HEK293 (cell line): ENCODE measurements around the gene TRMT61A.

Experiments
- CTCF ChIA-PET: fragments of 350-600 bp; formaldehyde crosslinking; extraction: SDS; loops from one replicate; lab custom pipeline; 2021; ENCODE audit warnings: antibody characterized with exemption; lab: Yijun Ruan, JAX
- POLR2A ChIA-PET: fragments of 300-600 bp; formaldehyde crosslinking; extraction: SDS; loops from one replicate; lab custom pipeline; 2020; ENCODE audit warnings: antibody characterized with exemption, inconsistent platforms; lab: Yijun Ruan, JAX
- H3K27ac ChIP-seq: fragments of 200-500 bp; sonication (Bioruptor generic); 2 replicates; pipeline ENCODE4 v1.5.1; 2014; ENCODE audit warnings: low read depth, low read length, control low read depth, inconsistent platforms; ENCODE audit errors: extremely low read depth
- H3K36me3 ChIP-seq, 2 experiments: fragments of 200-500 bp in 1 of 2; sonication (Bioruptor generic) in 1 of 2; 1 replicate in 1 of 2; 2 replicates in 1 of 2; pipeline ENCODE4 v1.5.1; 2014 to 2017; ENCODE audit warnings: inconsistent platforms in 2 of 2, low read length in 2 of 2; ENCODE audit not compliant: control insufficient read depth in 2 of 2, insufficient read depth in 1 of 2
- H3K4me1 ChIP-seq: fragments of 200-500 bp; sonication (Bioruptor generic); 2 replicates; pipeline ENCODE4 v1.5.1; 2014; ENCODE audit warnings: mild to moderate bottlenecking, low read length, inconsistent platforms; ENCODE audit not compliant: control insufficient read depth, insufficient read depth
- H3K4me3 ChIP-seq: 2 replicates; pipeline ENCODE4 v1.5.1; 2011; ENCODE audit warnings: low read depth, mild to moderate bottlenecking, control low read depth, low read length, moderate library complexity
- H3K9me3 ChIP-seq: fragments of 200-500 bp; sonication (Bioruptor generic); 2 replicates; pipeline ENCODE4 v1.5.1; 2014; ENCODE audit warnings: low read depth, low read length, inconsistent platforms; ENCODE audit not compliant: control insufficient read depth, insufficient read depth
- CTCF ChIP-seq: fragments of 450-650 bp; formaldehyde crosslinking; IDR thresholded peaks from 2 replicates; pipeline ENCODE4 v1.5.1; 2016; ENCODE audit warnings: missing biosample characterization, missing genetic modification characterization
- HOXA7 ChIP-seq: sonication (generic); formaldehyde crosslinking; IDR thresholded peaks from 2 replicates; pipeline ENCODE4 v1.8.1; 2022; ENCODE audit warnings: missing genetic modification reagents, borderline replicate concordance
- KLF16 ChIP-seq: fragments of 450-650 bp; formaldehyde crosslinking; IDR thresholded peaks from 2 replicates; pipeline ENCODE4 v1.5.1; 2017; ENCODE audit warnings: missing biosample characterization, missing genetic modification characterization
- KLF17 ChIP-seq: fragments of 450-650 bp; formaldehyde crosslinking; IDR thresholded peaks from 2 replicates; pipeline ENCODE4 v1.5.1; 2016; ENCODE audit warnings: missing biosample characterization, missing genetic modification characterization
- OVOL3 ChIP-seq: fragments of 450-650 bp; formaldehyde crosslinking; IDR thresholded peaks from 2 replicates; pipeline ENCODE4 v1.5.1; 2016; ENCODE audit warnings: missing biosample characterization, missing genetic modification characterization
- REPIN1 ChIP-seq: fragments of 450-650 bp; formaldehyde crosslinking; IDR thresholded peaks from 2 replicates; pipeline ENCODE4 v1.5.1; 2017; ENCODE audit warnings: missing biosample characterization, missing genetic modification characterization, low read depth
- SETDB1 ChIP-seq: IDR thresholded peaks from one replicate; pipeline ENCODE4 v1.6.1; 2017; ENCODE audit warnings: mild to moderate bottlenecking, low read length, moderate library complexity, mixed read lengths; ENCODE audit not compliant: insufficient read length
- SP2 ChIP-seq: fragments of 450-650 bp; formaldehyde crosslinking; IDR thresholded peaks from 2 replicates; pipeline ENCODE4 v1.5.1; 2016; ENCODE audit warnings: missing biosample characterization, missing genetic modification characterization
- SP7 ChIP-seq: fragments of 450-650 bp; formaldehyde crosslinking; IDR thresholded peaks from 2 replicates; pipeline ENCODE4 v1.5.1; 2016; ENCODE audit warnings: missing biosample characterization, missing genetic modification characterization
- WT1 ChIP-seq: fragments of 450-650 bp; formaldehyde crosslinking; IDR thresholded peaks from 2 replicates; pipeline ENCODE4 v1.5.1; 2016; ENCODE audit warnings: missing biosample characterization, missing genetic modification characterization
- ZBTB1 ChIP-seq: fragments of 450-650 bp; formaldehyde crosslinking; IDR thresholded peaks from 2 replicates; pipeline ENCODE4 v1.5.1; 2016; ENCODE audit warnings: missing biosample characterization, missing genetic modification characterization
- ZBTB10 ChIP-seq: fragments of 450-650 bp; formaldehyde crosslinking; IDR thresholded peaks from 2 replicates; pipeline ENCODE4 v1.5.1; 2016; ENCODE audit warnings: missing biosample characterization, missing genetic modification characterization
- ZEB2 ChIP-seq: fragments of 450-650 bp; formaldehyde crosslinking; IDR thresholded peaks from 2 replicates; pipeline ENCODE4 v1.5.1; 2016; ENCODE audit warnings: missing biosample characterization, missing genetic modification characterization
- ZNF112 ChIP-seq: fragments of 450-650 bp; formaldehyde crosslinking; IDR thresholded peaks from 2 replicates; pipeline ENCODE4 v1.5.0; 2017; ENCODE audit warnings: missing biosample characterization, missing genetic modification characterization
- ZNF121 ChIP-seq: fragments of 450-650 bp; formaldehyde crosslinking; IDR thresholded peaks from 2 replicates; pipeline ENCODE4 v1.5.1; 2016; ENCODE audit warnings: missing biosample characterization, missing genetic modification characterization
- ZNF274 ChIP-seq, 2 experiments: fragments of 200-500 bp in 1 of 2; fragments of 450-650 bp in 1 of 2; sonication (Bioruptor generic) in 1 of 2; formaldehyde crosslinking in 1 of 2; IDR thresholded peaks; 2 replicates each; pipeline versions ENCODE4 v1.5.1 to v1.6.1; 2014 to 2016; ENCODE audit warnings: borderline replicate concordance in 1 of 2, inconsistent platforms in 1 of 2, low read length in 1 of 2, missing biosample characterization in 1 of 2, missing genetic modification characterization in 1 of 2
- ZNF341 ChIP-seq: fragments of 450-650 bp; formaldehyde crosslinking; IDR thresholded peaks from 2 replicates; pipeline ENCODE4; 2016; ENCODE audit warnings: low read depth, missing biosample characterization, missing genetic modification characterization
- ZNF473 ChIP-seq: fragments of 450-650 bp; formaldehyde crosslinking; IDR thresholded peaks from 2 replicates; pipeline ENCODE4 v1.5.1; 2017; ENCODE audit warnings: missing biosample characterization, missing genetic modification characterization
- ZNF561 ChIP-seq: fragments of 450-650 bp; IDR thresholded peaks from 2 replicates; pipeline ENCODE4 v1.5.1; 2018; ENCODE audit warnings: missing biosample characterization, missing genetic modification characterization, borderline replicate concordance
- ZNF654 ChIP-seq: fragments of 450-650 bp; formaldehyde crosslinking; IDR thresholded peaks from 2 replicates; pipeline ENCODE4 v1.5.1; 2016; ENCODE audit warnings: low read depth, missing biosample characterization, missing genetic modification characterization
- ZNF660 ChIP-seq: fragments of 450-650 bp; IDR thresholded peaks from 2 replicates; pipeline ENCODE4 v1.5.1; 2018; ENCODE audit warnings: missing biosample characterization, mild to moderate bottlenecking, missing genetic modification characterization
- ZNF76 ChIP-seq: fragments of 450-650 bp; formaldehyde crosslinking; IDR thresholded peaks from 2 replicates; pipeline ENCODE4; 2016; ENCODE audit warnings: low read depth, missing biosample characterization, missing genetic modification characterization, borderline replicate concordance
- ZNF785 ChIP-seq: fragments of 450-650 bp; formaldehyde crosslinking; IDR thresholded peaks from 2 replicates; pipeline ENCODE4 v1.5.1; 2016; ENCODE audit warnings: missing biosample characterization, missing genetic modification characterization
- ZNF830 ChIP-seq: fragments of 450-650 bp; IDR thresholded peaks from 2 replicates; pipeline ENCODE4 v1.5.0; 2018; ENCODE audit warnings: missing biosample characterization, missing genetic modification characterization, low read depth, mild to moderate bottlenecking, moderate library complexity
- ZNF843 ChIP-seq: fragments of 450-650 bp; formaldehyde crosslinking; IDR thresholded peaks from 2 replicates; pipeline ENCODE4 v1.5.1; 2016; ENCODE audit warnings: missing biosample characterization, missing genetic modification characterization

Gene TRMT61A

GRCh38 chr14:103563226-103563620 lies 34.2 kb downstream of the TRMT61A start (continued):
- 0 out of 2 replicates have a peak, but pooled peaks have one; percentile 1 for TF ChIP-seq CTCF (tag by site-specific recombination)
- TF ChIP-seq ZBTB10 (tag by site-specific recombination) = no peak
- TF ChIP-seq OVOL3 (tag by site-specific recombination) = no peak
- TF ChIP-seq ZNF121 (tag by site-specific recombination) = no peak
- no peak for TF ChIP-seq ZNF843 (tag by site-specific recombination)
- no peak for TF ChIP-seq HOXA7 (CRISPR knock-in tag)
- 0 out of 2 replicates have a peak, but pooled peaks have one; percentile 1 for TF ChIP-seq SP2 (tag by site-specific recombination)
- 0 out of 2 replicates have a peak, but pooled peaks have one; percentile 12 for TF ChIP-seq ZEB2 (tag by site-specific recombination)
- 0 out of 2 replicates have a peak, but pooled peaks have one; percentile 6 for TF ChIP-seq KLF17
- peak; percentile 1; the same call in 1 of the 2 replicates for TF ChIP-seq KLF16 (tag by site-specific recombination)
- TF ChIP-seq, all 188 proteins: peak for 8

DNA sequence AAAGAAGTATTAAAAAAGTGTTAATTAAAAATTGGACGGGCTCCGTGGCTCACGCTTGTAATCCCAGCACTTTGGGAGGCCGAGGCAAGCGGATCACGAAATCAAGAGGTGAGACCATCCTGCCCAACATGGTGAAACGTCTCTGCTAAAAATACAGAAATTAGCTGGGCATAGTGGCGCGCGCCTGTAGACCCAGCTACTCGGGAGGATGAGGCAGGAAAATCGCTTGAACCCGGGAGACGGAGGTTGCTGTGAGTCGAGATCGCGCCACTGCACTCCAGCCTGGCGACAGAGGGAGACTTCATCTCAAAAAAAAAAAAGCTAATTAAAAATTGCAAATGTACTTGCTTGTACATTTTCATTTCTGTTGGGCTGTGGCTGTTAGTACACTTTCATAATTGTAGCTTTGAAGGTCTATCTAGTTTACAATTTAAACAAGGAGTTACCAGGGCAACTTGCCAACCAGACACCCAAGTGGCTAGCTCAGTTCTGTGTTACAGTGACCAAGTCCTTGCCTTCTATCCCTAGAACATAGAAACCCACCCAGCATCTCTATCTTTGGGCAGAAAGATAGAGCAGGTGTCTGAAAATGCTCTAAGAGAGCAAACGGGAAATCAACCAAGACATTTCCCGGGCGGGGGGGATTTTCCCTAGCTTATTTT lies 35.0 kb downstream of the TRMT61A start:
- Histone ChIP-seq H3K36me3 (peaks cover 12 to 19% of the 10 kb centered on the region in 2 experiments), H3K27ac (0 out of 2 replicates have a peak overlapping the region, but pooled peaks have one; percentile 96), H3K9me3 (no peaks in the 10 kb centered on the region), H3K4me1 (peaks cover 20% of the 10 kb centered on the region), H3K4me3 (peak overlapping the region; percentile 100)
- ChIA-PET POLR2A (no interaction called here), CTCF (interaction anchor here (1.6 kb wide), 1 partner anchor 17 kb away, joined by 4 read pairs; no protein-coding TSS in a partner anchor)
- TF ChIP-seq ZNF785 (tag by site-specific recombination) = no peak
- TF ChIP-seq ZNF561 = no peak
- TF ChIP-seq ZNF112 = no peak
- TF ChIP-seq ZNF473 (tag by site-specific recombination) = no peak
- no peak for TF ChIP-seq SP7

GRCh38 chr14:103568952-103569351 lies 40.0 kb downstream of the TRMT61A start:
- Histone ChIP-seq H3K4me3 (no peak overlapping the region), H3K4me1 (peaks cover 3% of the 10 kb centered on the region; the same call in 1 of the 2 replicates), H3K36me3 (peaks cover 3 to 10% of the 10 kb centered on the region in 2 experiments; a peak in 2 of 3 replicates), H3K27ac (no peak overlapping the region), H3K9me3 (no peaks in the 10 kb centered on the region)
- CTCF ChIA-PET = interaction anchor here (0.7 to 1.8 kb wide), 3 partner anchors 46 to 111 kb away, joined by 3 to 6 read pairs (median 3); partner anchors contain the start of gene CKB
- POLR2A ChIA-PET = no interaction called here
- TF ChIP-seq ZNF654 (no peak), ZNF76 (tag by site-specific recombination) (no peak), SP7 (peak; percentile 97), ZNF843 (tag by site-specific recombination) (no peak), REPIN1 (tag by site-specific recombination) (no peak), ZNF830 (tag by site-specific recombination) (no peak), WT1 (no peak), SETDB1 (no peak), ZNF341 (tag by site-specific recombination) (peak; percentile 89), ZNF274 (IDR thresholded peaks at IDR 0.05; ENCODE audit: low read length) (no peak), ZNF274 (tag by site-specific recombination; IDR thresholded peaks at IDR 0.05; ENCODE audit: borderline replicate concordance) (no peak), ZNF660 (tag by site-specific recombination) (peak; percentile 58), ZBTB1 (tag by site-specific recombination) (no peak)
